Hematopoietic multipotent progenitor cell treated with erythropoietin and hydrocortisone succinate and interleukin-3 and kit ligand, for 15 days (in vitro differentiated cells): ENCODE data around the gene TSPAN9.

Experiments
- DNase-seq: peaks from one replicate; pipeline ENCODE4 v3.0.0-alpha.2; 2015; ENCODE audit warnings: low spot score

The TSPAN9 gene

GRCh38 chr12:3250576-3250975, 173.4 kb downstream of the TSPAN9 start:
- no peak for DNase-seq

GRCh38 chr12:3251067-3251466, 173.9 kb downstream of the TSPAN9 start:
- no peak for DNase-seq

- no peak for DNase-seq
These were observed 174.5 kb downstream of the TSPAN9 start for GRCh38 chr12:3251691-3252090.

- no peak for DNase-seq
These were observed 175.3 kb downstream of the TSPAN9 start for GRCh38 chr12:3252450-3252891.

- no peak for DNase-seq
These were observed 176.6 kb downstream of the TSPAN9 start for GRCh38 chr12:3253682-3254275.

GRCh38 chr12:3255057-3255456, 177.9 kb downstream of the TSPAN9 start:
- no peak for DNase-seq

GRCh38 chr12:3256103-3256631, 179.0 kb downstream of the TSPAN9 start:
- no peak for DNase-seq

GRCh38 chr12:3257411-3257810, 180.2 kb downstream of the TSPAN9 start:
- DNase-seq = no peak

- DNase-seq = no peak
These were observed 182.8 kb downstream of the TSPAN9 start for GRCh38 chr12:3259973-3260372.

- no peak for DNase-seq
These were observed 184.7 kb downstream of the TSPAN9 start for GRCh38 chr12:3261782-3262359.

- DNase-seq = no peak
These were observed 185.3 kb downstream of the TSPAN9 start for GRCh38 chr12:3262470-3262869.

- no peak for DNase-seq
These were observed 186.1 kb downstream of the TSPAN9 start for GRCh38 chr12:3263282-3263681.

GRCh38 chr12:3263939-3264922, 187.1 kb downstream of the TSPAN9 start:
- DNase-seq = no peak

GRCh38 chr12:3265406-3265805, 188.2 kb downstream of the TSPAN9 start:
- DNase-seq = no peak

- no peak for DNase-seq
These were observed 189.5 kb downstream of the TSPAN9 start for GRCh38 chr12:3266638-3267037.

GRCh38 chr12:3267690-3268089, 190.5 kb downstream of the TSPAN9 start:
- DNase-seq = no peak

GRCh38 chr12:3269594-3269993, 192.4 kb downstream of the TSPAN9 start:
- no peak for DNase-seq

- DNase-seq = no peak
These were observed 194.0 kb downstream of the TSPAN9 start for GRCh38 chr12:3271146-3271545.

GRCh38 chr12:3271639-3272038, 194.5 kb downstream of the TSPAN9 start:
- DNase-seq = no peak

GRCh38 chr12:3272958-3273357, 195.8 kb downstream of the TSPAN9 start:
- DNase-seq = no peak

- DNase-seq = no peak
These were observed 196.3 kb downstream of the TSPAN9 start for GRCh38 chr12:3273409-3273853.

GRCh38 chr12:3274664-3275063, 197.5 kb downstream of the TSPAN9 start:
- DNase-seq = no peak
